WI38 (cell line): ENCODE data around the gene GP1BB.

Experiments used
- H3K4me3 ChIP-seq: 2 replicates; pipeline ENCODE4 v1.5.1; 2011; ENCODE audit warnings: low read depth, mild to moderate bottlenecking, control low read depth, low read length
- TF ChIP-seq, protein P1 (sequence below): IDR thresholded peaks from 2 replicates; pipeline ENCODE4 v1.5.1; 2012; ENCODE audit warnings: low read depth, mild to moderate bottlenecking, control low read depth, low read length

The GP1BB gene

DNA sequence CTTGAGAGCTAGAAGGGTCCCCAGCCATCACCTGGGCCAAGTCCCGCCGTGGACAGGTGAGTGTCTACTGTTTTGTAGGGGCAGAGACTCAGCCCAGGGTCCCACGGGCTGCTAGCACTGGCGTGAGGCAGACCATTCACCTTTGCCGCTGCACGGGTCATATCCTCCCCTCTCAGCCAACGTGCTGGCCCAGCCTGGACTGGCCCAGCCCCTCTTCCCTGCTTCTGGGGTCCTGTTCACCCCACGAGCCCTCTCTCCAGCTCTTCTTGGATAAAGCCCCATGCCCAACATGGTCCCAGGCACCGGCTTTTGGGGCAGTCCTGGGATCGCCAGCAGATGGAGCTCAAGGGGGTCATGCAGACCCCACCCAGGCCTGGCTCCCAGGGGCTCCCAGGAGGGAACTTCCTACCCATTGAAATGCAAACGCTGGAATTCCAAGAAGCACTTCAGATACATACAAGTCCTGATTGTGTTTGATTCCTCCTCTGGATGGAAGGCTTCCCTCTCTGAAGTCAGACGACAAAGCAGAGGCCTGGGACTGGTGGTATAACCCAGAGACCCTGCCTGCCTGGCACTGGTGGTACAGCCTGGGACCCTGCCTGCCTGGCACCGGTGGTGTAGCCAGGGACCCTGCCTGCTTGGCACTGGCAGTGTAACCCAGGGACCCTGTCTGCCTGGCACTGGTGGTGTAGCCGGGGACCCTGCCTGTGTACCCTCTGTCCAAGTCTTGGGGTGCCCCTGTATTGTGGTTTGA is 18.0 kb upstream of the GP1BB start:
- H3K4me3 ChIP-seq: no peak overlapping the region
- TF ChIP-seq, protein P1, sequence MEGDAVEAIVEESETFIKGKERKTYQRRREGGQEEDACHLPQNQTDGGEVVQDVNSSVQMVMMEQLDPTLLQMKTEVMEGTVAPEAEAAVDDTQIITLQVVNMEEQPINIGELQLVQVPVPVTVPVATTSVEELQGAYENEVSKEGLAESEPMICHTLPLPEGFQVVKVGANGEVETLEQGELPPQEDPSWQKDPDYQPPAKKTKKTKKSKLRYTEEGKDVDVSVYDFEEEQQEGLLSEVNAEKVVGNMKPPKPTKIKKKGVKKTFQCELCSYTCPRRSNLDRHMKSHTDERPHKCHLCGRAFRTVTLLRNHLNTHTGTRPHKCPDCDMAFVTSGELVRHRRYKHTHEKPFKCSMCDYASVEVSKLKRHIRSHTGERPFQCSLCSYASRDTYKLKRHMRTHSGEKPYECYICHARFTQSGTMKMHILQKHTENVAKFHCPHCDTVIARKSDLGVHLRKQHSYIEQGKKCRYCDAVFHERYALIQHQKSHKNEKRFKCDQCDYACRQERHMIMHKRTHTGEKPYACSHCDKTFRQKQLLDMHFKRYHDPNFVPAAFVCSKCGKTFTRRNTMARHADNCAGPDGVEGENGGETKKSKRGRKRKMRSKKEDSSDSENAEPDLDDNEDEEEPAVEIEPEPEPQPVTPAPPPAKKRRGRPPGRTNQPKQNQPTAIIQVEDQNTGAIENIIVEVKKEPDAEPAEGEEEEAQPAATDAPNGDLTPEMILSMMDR: no peak

DNA sequence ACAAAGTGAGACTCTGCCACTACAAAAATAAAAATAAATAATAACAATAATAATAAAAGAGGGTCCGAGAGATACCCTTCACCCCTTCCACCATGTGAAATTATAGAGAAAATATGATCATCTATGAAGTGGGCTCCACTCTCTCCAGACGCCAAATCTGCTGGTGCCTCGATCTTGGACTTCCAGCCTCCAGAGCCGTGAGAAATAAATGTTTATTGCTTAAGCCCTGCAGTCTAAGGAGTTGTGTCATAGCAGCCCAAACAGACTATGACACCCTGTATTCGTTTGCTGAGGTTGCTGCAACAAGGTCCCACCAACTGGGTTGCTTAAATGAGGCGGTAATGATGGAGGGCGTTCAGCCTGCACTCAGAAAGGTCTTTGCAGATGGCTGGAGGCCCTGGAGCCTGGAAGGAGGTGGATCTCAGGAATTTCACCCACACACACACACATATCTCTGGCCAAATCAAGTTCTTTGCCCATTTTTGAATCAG is 16.6 kb upstream of the GP1BB start:
- TF ChIP-seq, protein P1: no peak
- no peak overlapping the region for H3K4me3 ChIP-seq

DNA sequence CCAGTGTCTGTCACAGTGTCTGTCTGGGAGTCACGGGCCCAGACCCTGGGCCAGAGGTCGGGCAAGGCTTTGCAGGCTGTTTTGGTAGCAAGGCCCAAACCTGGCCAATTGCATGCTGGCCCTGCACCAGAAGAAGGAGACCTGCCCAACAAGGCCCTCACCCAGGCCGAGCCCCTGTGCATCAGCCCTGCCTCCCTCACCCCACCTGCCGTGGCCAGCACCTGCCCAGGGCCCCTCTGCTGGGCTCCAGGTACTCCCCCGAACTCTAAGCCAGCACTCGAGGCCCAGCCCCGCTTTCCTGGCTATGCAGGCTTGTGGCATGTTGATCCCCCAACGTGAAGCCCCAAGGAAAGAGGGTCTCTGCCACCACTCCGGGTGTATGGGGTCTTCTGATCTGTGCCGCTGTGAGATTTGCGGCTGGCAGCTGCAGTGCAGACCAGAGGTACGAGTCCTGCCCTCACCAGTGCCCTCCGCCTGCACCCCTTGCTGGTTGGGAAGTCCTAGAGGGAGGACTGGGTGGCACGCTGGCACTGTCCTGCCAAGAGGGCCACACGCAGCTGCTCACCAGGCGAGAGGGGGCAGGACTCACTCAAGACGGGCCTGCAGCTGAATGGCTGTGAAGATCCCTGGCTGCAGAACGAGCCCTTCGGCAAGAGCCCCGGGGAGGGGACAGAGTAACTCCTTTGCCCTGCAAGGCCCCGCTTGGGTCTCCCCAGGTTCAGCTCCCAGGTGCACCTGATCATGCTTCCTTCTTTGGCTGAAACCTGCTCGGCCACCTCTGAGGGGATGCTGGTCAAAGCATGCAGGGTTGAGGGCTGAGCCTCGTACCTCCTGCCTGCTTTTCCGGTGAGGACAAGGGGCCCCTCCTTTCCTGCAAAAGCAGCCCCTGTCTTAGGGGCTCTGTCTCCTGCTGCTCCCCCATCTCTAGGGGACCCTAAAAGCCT is 15.7 kb upstream of the GP1BB start:
- TF ChIP-seq, protein P1: no peak
- H3K4me3 ChIP-seq: no peak overlapping the region

DNA sequence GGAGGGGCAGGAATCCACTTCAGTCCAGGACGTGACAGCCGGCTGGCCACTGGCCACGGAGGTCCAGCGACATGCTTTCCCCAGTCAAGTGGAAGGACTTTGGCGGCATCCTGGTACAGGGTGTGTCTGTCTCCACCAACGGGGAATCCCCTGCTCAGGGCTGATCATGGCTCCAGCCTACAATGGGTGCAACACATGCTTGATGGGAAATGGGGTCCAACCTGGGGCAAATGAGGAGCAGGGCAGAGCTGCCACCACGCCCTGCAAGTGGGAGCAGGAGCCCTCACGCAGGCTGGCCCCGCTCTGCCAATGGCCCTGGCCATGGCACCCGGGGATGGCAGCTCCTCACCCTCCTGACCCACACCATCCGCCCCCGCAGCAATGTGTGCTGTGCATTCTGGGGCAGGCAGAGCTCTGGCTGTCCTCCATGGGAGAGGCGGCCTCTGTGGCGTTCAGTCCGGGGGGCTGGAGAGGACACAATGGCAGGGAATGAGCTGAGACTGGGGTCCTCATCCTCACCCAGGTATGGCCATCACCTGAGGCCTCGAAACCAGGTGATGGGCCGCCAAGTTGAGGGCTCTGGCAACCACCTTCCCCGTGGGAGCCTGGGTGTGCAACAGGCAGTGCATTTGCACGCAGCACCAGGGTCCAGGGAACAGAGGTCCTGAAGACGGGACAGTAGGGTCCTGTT is 14.9 kb upstream of the GP1BB start:
- no peak overlapping the region for H3K4me3 ChIP-seq
- TF ChIP-seq, protein P1: no peak

DNA sequence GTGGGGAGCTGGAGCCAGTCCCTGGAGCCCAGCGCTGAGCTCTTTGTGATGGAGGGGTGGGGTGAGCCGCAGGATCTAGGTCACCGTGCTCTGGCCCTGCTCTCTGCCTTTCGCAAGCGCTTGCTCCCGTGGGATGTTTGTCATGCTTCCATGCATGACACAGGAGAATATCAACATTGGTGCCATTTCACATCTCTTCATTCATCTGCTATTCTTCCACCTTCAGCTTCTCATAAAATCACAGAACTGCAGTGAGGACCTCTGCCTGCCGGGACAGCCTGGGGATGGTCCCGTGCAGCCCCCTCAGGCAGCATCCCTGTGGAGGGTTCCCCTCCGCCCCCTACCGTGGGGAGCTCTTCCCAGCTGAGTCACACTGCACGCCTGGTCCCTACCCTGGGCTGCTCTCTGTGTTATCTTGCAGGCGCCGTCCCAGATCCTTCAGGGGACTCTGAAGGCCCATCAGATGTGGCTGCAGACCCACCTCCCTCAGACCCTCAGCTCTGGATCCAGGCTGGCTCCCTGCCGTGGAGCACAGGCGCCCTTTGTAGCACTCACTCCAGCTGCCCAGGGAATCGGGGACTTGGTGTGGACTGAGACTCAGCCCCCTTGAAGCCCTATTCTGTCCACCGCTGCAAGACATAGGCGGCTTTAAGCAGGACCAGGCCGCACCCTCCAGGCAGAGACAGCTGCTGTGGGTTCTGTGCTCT is 14.1 kb upstream of the GP1BB start:
- no peak overlapping the region for H3K4me3 ChIP-seq
- TF ChIP-seq, protein P1: no peak

DNA sequence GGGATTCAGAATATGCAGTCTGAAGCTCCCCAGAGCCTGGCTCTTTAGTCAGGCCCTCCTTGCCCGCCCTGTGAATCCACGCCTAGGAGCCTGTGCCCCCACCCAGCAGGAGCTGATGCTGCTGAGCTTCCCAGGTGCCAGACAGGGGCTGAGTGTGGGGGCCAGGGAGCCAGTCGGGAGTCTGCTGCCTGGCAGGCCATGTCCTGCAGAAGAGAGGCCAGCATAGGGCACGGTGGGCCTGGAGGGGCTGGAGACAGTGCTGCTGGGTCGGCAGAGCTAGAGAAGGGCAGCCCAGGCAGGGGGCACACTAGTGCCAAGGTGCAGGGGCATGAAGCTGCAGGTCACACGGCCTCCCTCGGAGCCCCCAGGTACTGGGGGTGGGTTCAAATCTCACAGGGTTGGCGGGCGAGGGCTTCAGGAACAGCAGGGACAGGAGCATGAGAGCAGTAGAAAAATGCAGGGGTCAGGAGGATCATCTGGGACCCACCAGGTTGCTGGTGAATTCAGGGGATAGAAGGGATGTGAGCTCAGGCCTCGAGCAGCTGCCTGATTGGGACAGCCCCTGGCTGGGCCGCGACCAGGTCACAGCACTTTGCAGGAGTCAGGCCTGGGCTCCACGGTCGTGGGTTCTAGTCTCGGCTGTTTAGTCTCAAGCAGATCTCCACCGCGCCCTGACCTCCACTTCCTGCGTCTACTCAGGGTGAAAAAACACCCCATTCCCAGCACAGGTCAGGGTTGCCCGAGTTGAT is 13.1 kb upstream of the GP1BB start:
- TF ChIP-seq, protein P1: no peak
- no peak overlapping the region for H3K4me3 ChIP-seq
